NCI-H2196 treated with DMSO at 0.1 percent for 48 hours (cell line): ENCODE measurements around the gene LMAN1L.

Source experiments
- DNase-seq: peaks from one replicate; lab custom pipeline; 2025; ENCODE audit not compliant: unreplicated experiment; lab: John Stamatoyannopoulos, UW

LMAN1L gene

DNA sequence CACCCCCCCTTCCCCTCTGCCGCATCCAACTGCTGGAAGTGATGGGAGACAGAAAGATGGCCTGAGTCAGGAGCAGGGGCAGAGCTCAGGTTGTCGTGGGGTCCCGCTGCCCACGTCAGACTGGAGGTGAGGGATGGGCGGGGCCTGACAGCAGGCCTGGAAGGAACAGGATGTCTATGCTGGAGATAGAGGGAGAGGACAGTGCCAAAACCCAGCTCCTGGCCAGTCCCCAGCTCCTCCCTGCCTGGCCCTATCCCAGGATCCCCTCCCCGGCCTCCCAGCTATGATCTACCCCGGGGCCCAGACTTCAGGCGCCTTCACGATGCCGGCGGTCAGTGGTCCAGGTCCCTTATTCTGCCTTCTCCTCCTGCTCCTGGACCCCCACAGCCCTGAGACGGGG is at the start of gene LMAN1L:
LMAN1L (plus strand) TSS at position 303 of the 400 bp plus-strand sequence; CDS start at position 323, 20 bp downstream.
- DNase-seq, result no peak

DNA sequence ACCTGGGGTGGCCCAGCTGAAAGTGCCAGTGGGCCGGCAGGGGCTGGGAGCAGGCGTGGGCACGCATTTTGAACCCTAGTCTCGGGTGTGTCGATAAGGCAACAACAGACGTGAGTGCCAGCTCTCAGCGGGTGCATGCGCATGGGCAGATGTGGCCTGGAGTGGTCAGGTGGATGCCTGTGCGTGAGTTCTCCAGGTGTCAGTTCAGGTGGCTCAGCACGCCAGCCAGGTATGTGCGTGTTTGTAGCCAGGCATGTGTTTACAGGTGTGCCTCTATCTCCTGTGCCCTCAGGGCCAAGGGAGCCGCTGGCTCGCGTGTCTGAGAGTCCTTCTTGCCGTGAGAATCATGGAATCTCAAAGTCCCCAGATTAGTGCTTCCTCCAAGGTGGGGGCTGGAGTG is 49.2 kb upstream of the LMAN1L start:
- DNase-seq, result no peak

DNA sequence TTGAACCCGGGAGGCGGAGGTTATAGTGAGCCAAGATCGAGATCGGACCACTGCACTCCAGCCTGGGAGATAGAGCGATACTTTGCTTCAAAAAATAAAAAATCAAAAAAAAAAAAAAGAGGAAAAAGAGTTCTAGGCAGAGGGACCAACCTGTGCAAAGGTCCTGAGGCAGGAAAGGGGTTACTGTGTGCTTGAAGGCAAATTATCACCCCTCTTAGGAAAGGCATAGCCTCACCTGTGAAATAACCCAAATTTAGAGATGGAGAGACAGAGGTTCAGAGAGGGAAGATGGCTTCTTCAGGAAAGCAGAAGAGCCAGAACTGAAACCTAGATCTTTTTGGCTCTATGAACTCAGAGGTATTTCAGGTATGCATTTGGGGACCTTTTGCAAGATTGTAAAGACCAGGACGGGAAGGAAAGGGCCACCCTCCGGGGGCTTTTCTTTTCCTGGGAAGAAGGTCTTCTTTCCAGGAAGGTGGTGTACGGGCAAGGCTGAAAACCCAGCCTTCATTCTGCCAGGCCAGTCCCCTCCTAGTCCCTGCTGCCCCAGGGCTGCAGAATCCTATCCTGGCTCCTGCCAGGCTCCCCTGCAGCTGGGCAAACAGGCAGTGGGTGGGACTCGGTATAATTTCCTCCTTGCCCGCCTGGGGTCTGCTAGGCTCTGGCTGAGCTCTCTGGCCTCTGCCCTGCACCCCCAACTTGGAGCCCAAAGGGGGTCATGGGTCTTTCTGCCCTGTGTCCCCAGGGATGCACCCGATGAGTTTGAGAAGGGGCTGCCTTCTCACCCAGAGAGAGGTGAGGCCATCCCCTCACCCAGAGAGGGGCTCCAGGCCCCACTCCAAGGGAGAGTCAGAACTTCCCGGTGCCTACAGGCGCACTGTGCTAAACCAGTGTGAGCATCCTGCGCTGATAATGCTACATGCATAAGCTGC is 45.2 kb upstream of the LMAN1L start:
- DNase-seq, result no peak

DNA sequence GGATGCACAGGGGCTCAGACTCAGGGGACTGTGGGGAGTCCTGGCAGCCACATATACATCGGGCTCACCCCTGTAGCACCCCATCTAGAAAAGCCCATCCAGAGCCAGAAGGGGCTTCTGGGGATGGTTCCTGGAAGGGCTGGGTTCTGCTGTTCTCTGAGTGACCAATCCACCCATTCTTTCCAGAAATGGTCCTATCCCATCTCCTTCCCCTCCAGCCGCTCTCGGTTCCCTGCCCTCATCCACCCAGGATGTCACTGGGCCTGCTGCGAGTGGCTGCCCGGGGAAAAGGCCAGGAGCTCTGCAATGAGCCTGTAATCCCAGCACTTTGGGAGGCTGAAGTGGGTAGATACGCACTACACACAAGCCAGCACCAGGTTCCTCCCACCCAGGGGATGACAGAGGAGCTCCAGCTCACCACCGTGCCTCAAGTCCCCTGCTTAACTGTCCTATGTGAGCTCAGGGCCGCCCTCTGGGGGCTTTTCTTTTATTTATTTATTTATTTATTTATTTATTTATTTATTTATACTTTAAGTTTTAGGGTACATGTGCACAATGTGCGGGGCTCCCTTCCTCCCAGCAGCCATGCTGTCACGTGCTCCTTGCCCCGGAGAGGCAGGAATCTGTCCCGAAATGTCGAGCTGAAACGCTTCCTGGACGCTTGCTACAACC is 44.4 kb upstream of the LMAN1L start:
- DNase-seq, result no peak

DNA sequence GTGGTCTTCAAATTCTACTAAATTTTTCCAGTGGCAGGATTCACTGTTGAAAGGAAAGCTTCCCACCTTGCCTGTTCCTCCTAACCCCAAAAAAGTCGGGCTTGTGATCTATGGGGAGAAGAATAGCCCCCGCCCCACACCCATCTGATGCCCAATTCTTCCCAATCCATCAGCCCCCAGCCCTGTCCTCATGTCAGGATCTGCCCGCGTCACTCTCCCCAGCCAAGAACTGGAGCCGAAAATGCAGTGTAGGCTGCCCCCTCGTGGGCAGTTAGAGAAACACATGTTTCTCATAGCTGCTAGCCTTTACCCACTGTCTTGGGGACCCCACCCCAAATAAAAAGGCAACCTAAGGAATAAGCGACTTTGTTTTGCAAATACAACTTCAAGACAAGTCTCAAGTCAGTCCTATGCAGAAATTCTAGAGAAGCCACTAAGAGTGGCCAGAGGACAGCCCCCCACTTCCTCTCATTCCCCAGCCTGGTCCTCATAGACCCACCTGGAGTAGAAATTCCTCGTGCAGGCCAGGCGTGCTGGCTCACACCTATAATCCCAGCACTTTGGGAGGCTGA is 43.8 kb upstream of the LMAN1L start:
- DNase-seq, result peak; percentile 32

DNA sequence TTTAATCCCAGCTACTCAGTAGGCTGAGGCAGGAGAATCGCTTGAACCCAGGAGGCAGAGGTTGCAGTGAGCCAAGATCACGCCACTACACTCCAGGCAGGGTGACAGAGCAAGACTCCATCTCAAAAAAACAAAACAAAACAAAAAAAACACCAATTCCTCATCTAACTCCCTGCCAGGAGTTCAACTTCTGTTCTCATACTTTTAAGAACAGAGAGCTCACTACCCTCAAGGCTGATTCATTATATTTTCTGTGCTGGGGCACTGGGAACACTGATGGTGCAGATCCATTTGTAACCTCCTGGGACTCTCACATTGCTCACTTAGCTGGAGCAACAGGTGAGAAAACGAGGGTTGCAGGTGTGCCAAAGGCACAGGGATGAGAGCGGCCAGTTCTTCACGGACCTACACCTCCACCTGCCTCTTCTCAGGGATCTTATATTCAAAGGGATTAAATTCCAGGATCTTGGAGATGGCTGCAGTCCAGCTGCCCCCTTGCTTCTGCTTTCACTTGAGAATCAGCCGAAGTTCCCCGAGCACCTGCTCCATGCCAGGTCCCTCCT is 43.1 kb upstream of the LMAN1L start:
- no peak for DNase-seq

DNA sequence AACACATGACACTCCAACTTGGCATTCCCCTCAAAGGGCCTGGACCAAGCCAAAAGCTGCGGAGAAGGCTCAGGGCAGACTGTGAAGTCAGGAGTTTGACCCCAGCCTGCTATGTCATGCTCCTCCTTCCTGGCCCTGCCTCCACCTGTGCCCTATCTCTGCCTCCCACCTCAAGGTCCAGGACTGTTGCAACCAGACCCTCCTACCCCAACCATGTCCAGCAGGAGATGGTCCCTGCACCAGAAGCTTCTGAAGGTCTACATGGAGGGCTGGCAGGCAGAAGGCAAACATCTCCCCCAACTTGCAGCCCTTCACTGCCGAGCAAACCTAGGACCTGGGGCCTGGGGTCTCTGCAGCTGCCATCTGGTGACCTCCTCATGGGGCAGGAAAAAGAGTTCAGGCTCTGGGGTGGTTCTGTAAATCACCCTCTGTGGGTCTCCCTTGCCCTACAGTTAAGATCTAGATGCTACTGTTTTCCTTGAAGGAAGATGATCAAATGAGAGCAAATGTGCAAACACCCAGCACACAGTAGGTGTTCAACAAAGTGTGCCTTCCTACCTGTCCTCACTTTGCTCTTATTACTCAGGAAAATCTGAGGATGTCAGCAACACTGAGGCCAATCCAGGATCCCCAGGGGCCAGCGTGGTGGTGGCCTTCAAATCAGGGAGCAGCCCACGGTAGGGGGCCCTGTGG is 42.3 kb upstream of the LMAN1L start:
- no peak for DNase-seq

DNA sequence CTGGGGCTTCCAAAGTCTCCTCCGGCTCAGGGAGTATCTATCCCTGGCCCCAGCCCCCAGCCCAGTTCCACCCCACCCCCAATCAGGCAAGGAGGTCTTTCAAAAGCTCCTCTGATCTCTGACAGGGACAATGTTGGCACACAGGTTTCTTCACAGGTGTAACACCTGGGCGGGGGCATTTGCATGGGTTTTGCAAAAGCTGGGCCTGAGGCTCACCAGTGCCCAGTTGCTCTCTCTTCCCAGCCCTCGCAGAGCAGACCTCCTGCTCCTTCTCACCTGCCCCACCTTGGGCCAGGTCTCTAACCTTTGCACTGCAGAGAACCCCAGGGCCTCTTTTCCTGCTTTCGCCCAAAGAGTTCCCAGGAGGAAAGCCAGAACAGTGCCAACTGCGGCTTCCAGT is 39.3 kb upstream of the LMAN1L start:
- DNase-seq, result no peak

DNA sequence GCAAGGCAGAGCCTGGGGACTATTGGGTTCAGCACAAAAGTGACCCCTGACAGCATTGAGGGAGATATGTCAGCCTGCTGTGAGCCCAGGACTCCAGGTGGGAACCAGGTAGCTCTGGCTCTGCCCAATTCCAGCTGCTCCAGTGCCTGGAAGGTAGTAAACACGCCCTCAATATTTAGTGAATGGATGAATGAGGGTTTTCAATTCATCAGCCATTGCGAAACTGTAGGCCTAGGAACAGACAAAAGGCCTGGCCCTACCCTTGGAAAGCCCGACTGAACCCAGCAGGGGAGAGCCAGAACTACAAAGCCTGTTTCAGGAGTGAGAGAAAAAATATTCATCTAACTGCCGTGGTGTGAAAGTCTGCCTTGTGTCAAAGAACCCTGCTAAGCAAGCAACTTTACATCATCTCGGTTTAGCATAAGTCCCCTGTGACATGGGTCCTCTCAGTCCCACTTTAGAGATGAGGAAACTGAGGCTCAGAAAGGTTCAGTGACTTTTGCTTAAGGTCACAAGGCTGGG is 38.8 kb upstream of the LMAN1L start:
- DNase-seq, result no peak

DNA sequence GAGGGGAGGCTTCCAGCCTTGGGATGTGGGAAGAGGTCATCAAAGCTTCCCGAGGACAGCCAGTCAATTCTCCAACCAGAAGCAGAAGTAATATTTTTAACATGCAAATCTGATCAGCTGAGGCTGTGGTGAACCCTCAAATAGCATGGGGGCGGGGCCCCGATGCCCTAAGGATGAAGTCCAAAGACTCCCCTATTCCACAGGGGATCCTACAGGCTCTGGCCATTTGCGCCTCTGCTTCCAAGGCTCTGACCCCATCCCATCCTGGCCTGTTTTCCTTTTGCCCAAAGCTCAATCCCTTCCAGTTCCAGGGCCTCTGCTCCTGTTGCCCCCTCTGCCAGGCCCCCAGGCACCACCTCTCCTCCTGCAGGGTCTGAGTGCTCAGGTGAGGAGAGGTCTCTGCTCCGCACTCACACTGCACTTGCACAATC is 37.5 kb upstream of the LMAN1L start:
- DNase-seq, result no peak

DNA sequence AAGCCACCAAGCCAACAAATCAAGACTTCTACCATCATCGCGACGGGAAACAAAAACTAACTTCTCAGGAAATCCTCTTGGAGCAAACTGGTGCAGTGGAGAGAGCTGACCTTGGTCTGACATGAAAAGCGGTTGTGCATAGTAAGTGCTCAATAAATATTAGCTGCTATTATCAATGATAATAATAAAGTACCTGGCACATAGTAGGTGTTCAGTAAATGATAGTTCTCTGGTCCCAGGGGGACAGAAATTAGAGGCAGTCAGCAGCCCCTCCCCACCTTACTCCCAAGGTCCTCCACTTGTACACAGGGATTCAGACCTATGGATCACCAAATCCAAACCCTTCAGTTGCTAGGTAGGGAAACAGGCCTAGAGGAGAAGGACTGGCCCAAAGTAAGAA is 36.7 kb upstream of the LMAN1L start:
- DNase-seq, result no peak

DNA sequence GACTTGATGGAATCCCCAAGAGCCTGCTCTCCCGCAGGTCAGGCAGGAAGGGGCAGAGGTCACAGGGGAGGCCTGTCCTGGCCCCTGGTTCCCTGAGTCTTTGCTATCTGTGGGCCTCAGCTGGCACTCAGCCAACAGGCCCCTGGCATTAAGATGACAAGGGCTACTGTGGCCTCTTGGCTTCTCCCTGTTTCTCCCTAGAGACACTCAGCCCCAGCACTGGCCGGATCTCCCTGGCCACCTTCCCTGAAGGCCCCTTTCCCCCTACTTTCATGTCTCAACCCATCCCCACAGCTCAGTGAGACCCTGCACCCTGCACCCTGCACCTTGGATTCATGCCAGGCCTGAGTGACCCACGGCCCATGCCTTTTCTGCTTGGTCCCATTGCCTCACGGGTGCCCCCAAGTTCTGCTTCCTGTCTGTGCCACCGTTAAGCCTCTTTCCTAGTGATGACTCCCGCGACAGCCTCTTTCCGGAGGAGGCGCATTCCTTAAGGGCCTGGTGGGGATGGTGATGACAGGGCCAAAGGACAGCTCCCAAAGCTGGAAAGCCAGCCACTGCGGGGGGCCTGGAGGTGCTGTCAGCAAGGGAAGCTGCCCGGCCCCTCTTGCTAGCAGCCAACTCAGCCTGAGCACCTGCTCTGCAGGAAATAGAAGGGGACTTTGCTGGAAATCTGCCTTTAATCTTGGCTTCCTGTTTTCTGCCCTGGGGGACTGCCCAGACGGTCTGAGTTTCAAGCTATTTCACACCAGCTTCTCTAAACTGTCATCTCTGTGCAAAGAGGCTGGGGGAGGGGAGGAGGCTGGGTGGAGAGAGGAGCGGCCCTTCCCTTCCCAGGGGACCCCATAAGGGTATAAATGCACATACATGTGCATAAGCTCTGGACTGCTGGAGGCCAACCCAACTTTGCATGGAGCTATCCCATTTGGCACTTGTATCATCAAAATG is 35.5 kb upstream of the LMAN1L start:
- no peak for DNase-seq

DNA sequence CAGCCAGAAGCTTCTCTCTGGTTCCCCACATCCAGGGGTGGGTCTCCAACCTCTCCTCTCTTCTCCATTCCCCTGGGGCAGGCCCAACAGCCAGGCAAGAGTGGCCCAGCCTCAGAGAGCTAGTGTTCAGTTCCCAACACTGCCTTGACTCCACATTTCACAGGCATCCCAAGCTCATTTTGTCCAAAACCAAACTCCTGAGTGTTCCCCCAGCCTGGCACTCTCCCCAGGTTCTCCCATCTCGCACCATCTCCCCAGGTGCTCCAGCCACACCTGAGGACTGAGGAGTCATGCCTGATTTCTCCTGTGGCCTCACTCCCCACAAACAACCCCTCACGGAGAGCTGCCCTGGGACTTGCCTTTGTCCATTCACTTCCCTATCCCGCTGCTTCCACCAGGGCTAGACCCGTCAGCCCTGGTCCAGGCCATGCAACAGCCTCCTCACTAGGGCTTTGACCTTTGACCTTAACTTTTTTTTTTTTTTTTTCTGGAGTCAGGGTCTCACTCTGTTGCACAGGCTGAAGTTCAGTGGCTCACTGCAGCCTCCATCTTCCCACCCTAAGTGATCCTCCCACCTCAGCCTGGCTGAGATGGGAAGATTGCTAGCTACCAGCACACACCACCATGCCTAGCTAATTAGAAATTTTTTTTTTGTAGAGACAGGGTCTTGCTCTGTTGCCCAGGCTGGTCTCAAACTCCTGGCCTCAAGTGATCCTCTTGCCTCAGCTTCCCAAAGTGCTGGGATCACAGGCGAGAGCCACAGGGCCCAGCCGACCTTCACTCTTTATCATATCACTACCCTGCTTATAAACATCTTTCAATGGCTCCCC is 34.7 kb upstream of the LMAN1L start:
- no peak for DNase-seq

DNA sequence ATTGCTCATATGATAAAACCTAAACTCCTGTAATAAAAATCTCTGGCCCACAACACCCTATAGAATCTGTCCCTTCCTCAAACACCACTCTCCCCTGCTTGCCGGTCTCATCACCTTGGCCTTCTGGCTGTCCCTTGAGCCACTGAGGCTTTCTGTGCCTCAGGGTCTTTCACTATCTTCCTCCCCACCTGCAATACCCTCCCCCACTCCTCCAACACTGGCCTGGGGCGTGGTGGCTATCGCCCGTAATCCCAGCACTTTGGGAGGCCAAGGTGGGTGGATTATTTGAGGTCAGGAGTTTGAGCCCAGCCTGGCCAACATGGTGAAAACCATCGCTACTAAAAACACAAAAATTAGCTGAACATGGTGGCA is 34.0 kb upstream of the LMAN1L start:
- no peak for DNase-seq

DNA sequence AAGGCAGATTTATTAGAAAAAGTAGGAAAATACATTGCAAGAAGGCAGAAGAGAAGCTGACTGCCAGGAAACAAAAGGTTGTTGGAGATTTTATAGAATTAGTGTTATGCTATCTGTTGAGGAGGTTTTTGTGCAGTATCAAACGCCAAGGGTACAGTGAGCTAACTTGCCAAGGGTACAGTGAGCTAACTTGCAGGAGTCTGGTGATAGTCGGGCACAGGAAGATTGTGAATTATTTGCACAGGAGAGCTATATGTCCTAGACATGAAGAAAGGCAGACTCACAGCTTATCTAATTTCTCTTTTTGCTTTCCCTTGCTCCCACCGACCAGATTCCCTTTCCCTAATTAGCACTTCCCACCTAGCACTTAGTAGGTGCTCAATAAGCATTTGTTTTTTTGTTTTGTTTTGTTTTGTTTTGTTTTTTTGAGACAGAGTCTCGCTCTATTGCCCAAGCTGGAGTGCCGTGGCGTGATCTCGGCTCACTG is 33.4 kb upstream of the LMAN1L start:
- no peak for DNase-seq

DNA sequence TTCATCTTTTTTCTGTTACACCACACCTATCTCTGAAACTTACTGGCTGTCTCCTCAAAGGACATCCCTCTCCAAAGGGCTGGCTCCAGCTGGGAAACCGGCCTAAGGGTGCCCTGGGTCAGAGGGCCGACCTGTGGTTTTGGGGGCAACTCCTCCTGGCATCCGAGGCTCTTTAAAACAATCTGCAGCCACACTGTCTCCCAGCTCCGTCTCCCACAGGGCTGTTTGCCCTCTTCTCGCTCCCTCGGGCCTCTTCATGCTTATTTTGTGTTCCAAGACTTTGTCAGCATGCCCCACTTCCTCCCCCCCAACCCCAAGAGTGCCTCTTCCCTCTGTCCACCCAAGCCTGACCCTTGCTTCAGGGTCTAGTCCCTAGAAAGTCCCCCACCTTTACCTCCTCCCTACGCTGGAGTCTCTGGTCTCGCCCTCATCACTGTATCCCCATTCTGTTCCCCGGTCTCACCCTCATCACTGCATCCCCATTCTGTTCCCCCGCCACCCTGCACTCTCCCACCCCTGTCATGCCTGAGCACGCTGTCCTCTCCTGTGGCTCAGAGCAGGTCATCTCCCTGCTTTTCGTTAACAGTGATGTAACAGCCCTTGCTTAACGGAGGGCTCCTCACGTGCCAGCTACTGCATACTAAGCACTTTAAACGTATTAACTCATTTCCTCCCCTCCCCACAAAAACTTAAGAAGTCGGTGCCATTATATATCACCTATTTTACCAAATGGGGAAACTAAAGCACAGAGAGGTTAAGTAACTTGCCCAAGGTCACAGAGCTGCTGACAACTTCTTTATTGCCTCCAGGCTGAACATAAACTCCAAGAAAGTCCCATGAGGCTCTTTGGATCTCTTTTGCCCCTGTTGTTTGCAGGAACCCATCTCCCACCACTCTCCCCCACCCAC is 31.9 kb upstream of the LMAN1L start:
- no peak for DNase-seq

DNA sequence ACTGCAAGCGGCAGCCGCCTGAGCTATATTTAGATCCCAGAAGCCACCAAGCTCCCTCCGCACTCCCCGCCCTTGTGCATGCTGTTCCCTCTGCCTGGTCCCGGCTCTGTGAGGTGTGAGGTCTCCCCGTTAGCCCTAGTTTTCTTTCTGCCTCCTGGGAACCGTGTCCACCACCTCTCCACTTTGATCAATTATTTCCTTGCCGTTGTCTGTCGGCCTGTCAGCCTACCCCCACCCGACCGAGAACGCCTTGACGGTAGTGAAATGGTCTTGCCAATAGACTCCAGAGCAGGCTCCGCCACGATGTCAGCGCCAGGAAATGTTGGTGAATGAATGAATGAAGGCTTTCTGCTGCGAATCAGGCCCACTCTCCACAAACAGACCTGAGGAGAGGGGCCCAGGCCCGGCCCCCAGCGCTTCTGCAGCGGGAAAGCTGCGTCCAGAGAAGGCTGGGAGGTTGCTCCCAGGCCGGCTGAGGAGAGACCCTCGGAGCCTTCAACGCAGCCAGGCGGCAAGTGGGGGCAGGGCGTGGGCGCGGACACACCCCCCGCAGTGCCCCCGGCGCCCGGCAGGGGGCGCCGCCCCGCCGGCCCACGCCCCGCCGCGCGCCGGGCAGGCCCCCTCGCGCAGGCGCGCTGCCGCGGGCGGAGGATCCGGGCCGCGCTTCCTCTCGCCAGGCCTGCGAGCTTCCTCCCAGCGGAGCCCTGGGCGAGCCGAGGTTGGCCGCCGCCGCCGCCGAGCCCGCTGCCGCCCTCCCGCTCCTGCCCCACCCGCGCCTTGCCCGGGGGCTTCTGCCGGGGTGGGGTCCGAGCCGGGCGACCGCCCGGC is 31.0 kb upstream of the LMAN1L start, which contains the start of gene CSK:
CSK (plus strand) TSS at position 650 of the 828 bp plus-strand sequence. CDS start 16,218 bp downstream, outside the sequence.
- peak; percentile 19 for DNase-seq
